Measurements from ENCODE around the gene SPTBN5. TPM values are rescaled to one million over a fixed set of nuclear protein-coding genes. Genes with fewer than 3 reads are reported as not detected.

SPTBN5 gene
- total and polyA plus RNA-seq, 12 donors = under 0.01 to 6.8 (median 0.55) TPM

DNA sequence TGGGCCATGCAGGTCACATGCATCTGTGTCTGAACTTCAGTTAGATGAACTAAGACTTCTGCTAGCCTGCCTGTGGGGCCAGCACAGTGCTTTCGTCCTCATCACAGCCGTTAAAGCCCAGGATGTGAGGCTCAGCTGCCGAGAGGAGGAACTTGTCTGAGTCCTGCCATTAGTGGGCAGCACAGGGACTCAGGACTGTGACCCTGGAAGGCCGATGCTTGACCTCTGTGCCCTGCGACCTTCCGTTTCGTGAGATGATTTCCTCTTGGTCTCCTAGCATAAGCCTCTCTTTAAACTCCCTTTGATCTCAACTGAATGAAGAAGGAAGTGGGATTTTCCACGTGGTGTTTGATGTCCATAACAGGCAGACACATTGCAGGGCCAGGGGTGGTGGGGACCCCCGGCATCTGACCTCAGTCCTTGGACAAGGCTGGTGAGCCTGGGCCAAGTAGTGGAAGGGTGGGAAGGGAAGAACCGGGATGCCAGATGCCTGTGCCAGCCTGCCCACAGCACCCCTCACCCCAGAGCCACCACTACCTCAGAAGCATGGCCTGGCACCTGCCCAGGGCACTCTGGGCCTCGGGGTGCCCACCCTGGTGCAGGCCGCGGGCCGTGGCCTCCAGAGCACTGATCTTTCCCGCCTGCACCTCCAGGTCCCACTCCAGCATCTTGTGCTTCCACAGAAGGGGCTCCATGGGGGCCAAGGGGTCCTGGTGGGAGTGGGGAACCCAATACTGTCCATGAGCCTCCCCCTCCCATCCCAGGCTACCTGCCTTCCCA lies 33.6 kb downstream of the SPTBN5 start:
- TF ChIP-seq, protein P1, sequence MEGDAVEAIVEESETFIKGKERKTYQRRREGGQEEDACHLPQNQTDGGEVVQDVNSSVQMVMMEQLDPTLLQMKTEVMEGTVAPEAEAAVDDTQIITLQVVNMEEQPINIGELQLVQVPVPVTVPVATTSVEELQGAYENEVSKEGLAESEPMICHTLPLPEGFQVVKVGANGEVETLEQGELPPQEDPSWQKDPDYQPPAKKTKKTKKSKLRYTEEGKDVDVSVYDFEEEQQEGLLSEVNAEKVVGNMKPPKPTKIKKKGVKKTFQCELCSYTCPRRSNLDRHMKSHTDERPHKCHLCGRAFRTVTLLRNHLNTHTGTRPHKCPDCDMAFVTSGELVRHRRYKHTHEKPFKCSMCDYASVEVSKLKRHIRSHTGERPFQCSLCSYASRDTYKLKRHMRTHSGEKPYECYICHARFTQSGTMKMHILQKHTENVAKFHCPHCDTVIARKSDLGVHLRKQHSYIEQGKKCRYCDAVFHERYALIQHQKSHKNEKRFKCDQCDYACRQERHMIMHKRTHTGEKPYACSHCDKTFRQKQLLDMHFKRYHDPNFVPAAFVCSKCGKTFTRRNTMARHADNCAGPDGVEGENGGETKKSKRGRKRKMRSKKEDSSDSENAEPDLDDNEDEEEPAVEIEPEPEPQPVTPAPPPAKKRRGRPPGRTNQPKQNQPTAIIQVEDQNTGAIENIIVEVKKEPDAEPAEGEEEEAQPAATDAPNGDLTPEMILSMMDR (IDR thresholded peaks at IDR 0.05) = peak in 1 of 6 experiments; percentile 10
- TF ChIP-seq POLR2A (IDR thresholded peaks at IDR 0.05) = no peak
- Histone ChIP-seq H3K36me3 (replicated peaks in 1 of 2) (no peaks in the 10 kb centered on the region), H3K9me3 (replicated peaks in 1 of 3) (no peaks in the 10 kb centered on the region), H3K27me3 (no peaks in the 10 kb centered on the region), H3K4me3 (no peak overlapping the region), H3K4me1 (replicated peaks in 1 of 2) (no peaks in the 10 kb centered on the region), H3K27ac (no peak overlapping the region)
- intact Hi-C loops (cut with DNase I) = no loop called here
- DNase-seq = peak in 2 of 7 donors; percentile 23 to 59
- WGBS, 4 donors = 33 to 68% (median 64%) methylated on average over 6 to 15 of the region's 15 CpGs

DNA sequence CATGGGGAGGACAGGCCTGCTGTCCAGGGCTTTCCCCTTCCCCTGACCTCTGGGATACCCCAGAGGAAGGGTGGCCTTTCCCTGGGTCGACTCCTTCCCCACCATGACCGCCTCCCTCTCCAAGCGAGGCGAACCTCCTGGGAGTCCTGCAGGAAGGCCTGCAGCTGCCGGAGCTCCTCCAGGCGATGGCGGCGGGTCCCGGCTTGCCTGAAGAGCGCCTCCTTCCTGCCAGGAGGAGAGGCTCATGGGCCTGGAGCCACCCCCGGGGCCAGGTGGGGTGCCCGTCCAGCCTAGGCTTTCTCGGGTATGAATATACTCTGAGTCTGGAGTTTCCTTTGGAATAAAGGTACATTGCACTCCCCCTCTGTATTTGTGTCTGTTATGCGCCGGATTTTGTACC lies 35.1 kb downstream of the SPTBN5 start:
- H3K27me3 ChIP-seq = no peaks in the 10 kb centered on the region
- no peak for DNase-seq
- H3K4me1 ChIP-seq (replicated peaks in 1 of 2) = no peaks in the 10 kb centered on the region
- TF ChIP-seq, protein P1 (IDR thresholded peaks at IDR 0.05) = no peak
- no peak for TF ChIP-seq POLR2A (IDR thresholded peaks at IDR 0.05)
- no peaks in the 10 kb centered on the region for H3K9me3 ChIP-seq (replicated peaks in 1 of 3)
- no peaks in the 10 kb centered on the region for H3K36me3 ChIP-seq (replicated peaks in 1 of 2)
- intact Hi-C loops (cut with DNase I) = no loop called here
- H3K4me3 ChIP-seq = no peak overlapping the region
- 90 to 94% (median 91%) methylated on average over 3 to 15 of the region's 15 CpGs for WGBS, 4 donors
- no peak overlapping the region for H3K27ac ChIP-seq

DNA sequence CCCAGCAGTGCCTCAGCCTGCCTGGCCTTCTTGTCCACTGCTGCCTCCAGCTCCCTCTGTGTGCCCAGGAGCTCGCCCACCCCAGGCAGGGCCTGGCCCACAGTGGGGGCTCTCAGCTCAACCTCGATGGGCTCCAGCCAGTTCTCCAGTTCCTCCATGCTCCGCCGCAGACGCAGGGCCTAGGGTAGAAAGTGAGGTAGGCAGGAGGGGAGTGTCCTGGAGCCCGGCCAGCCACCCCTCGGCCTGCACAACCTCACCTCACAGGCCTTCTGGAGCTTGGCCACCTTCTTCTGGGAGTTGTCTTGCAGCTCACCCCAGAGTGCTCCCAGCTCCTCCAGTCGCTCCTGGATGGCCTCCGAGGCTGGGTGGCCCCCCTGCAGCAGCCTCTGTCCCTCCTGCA lies 36.5 kb downstream of the SPTBN5 start:
- Histone ChIP-seq H3K4me3 (no peak overlapping the region), H3K27me3 (no peaks in the 10 kb centered on the region), H3K36me3 (replicated peaks in 1 of 2) (no peaks in the 10 kb centered on the region), H3K4me1 (replicated peaks in 1 of 2) (no peaks in the 10 kb centered on the region), H3K9me3 (replicated peaks in 1 of 3) (no peaks in the 10 kb centered on the region), H3K27ac (no peak overlapping the region)
- TF ChIP-seq, protein P1 (IDR thresholded peaks at IDR 0.05) = no peak
- TF ChIP-seq POLR2A (IDR thresholded peaks at IDR 0.05) = no peak
- DNase-seq = no peak
- 84 to 93% (median 90%) methylated on average over 3 to 9 of the region's 9 CpGs for WGBS, 4 donors
- intact Hi-C loops (cut with DNase I) = no loop called here

DNA sequence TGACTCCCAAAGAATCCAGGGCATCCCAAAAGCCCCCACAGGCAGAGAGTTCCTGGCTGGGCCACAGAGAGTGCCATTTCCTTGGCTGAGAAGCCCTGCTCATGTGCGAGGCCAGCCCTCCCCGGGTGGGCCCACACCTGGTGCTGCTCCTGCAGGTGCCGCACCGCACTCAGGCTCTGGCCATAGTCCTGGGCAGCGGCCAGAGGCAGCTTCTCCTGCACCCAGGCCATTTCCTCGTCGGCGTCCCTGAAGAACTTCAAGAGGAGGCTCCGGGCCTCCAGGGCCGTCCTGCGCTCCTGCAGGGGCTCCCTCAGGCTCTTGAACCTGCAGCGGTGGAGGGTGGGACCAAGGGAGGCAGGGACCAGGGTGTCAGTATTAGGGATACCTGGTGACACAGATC lies 37.1 kb downstream of the SPTBN5 start:
- H3K27me3 ChIP-seq = no peaks in the 10 kb centered on the region
- no peak overlapping the region for H3K4me3 ChIP-seq
- H3K27ac ChIP-seq = no peak overlapping the region
- WGBS, 4 donors = 91 to 100% (median 95%) methylated on average over 8 to 12 of the region's 12 CpGs
- H3K36me3 ChIP-seq (replicated peaks in 1 of 2) = no peaks in the 10 kb centered on the region
- H3K9me3 ChIP-seq (replicated peaks in 1 of 3) = no peaks in the 10 kb centered on the region
- H3K4me1 ChIP-seq (replicated peaks in 1 of 2) = no peaks in the 10 kb centered on the region
- intact Hi-C loops (cut with DNase I) = no loop called here
- TF ChIP-seq, protein P1 (IDR thresholded peaks at IDR 0.05) = no peak
- no peak for TF ChIP-seq POLR2A (IDR thresholded peaks at IDR 0.05)
- DNase-seq = no peak
